OCI-LY3 (cell line): ENCODE data around the gene VEZT.

Source experiments
- H2AFZ ChIP-seq: fragments of 200-600, 300-600 bp; shearing (Covaris generic); 2 replicates; pipeline ENCODE4 v1.6.0; 2014; ENCODE audit warnings: antibody characterized with exemption, low read depth, low read length
- H3K27ac ChIP-seq: fragments of 200-600, 300-600 bp; sonication (generic); 2 replicates; pipeline ENCODE4 v1.5.1; 2014; ENCODE audit warnings: mild to moderate bottlenecking, low read length, moderate library complexity, mixed read lengths
- H3K27me3 ChIP-seq: fragments of 200-600, 300-600 bp; sonication (generic); 2 replicates; pipeline ENCODE4 v1.6.1; 2014; ENCODE audit warnings: low read depth, low read length, mixed read lengths
- H3K36me3 ChIP-seq: fragments of 200-600, 300-600 bp; sonication (generic); replicated peaks from 2 replicates; pipeline ENCODE3; 2014; ENCODE audit warnings: low read depth, low read length, mixed read lengths
- H3K4me1 ChIP-seq: fragments of 300-600, 200-600 bp; sonication (generic); 2 replicates; pipeline ENCODE4 v1.6.1; 2014; ENCODE audit warnings: low read length, mixed read lengths
- H3K4me2 ChIP-seq: fragments of 200-600, 300-600 bp; sonication (generic); 2 replicates; pipeline ENCODE4 v1.6.1; 2014; ENCODE audit warnings: low read length, mixed read lengths
- H3K4me3 ChIP-seq: fragments of 300-600, 200-600 bp; sonication (generic); 2 replicates; pipeline ENCODE4 v1.5.1; 2014; ENCODE audit warnings: antibody characterized with exemption, mild to moderate bottlenecking, low read length, moderate library complexity
- H3K79me2 ChIP-seq: fragments of 300-600, 200-600 bp; shearing (Covaris generic); 2 replicates; pipeline ENCODE4 v1.6.1; 2014; ENCODE audit warnings: mild to moderate bottlenecking, low read length, mixed read lengths
- H3K9ac ChIP-seq: fragments of 300-600, 200-600 bp; shearing (Covaris generic); 2 replicates; pipeline ENCODE4 v1.6.0; 2014; ENCODE audit warnings: mild to moderate bottlenecking, low read length, moderate library complexity
- H3K9me3 ChIP-seq: fragments of 200-600, 300-600 bp; shearing (Covaris generic); 2 replicates; pipeline ENCODE4 v1.6.1; 2014; ENCODE audit warnings: low read length, mixed read lengths; ENCODE audit not compliant: insufficient read depth
- H4K20me1 ChIP-seq: fragments of 200-600, 300-600 bp; sonication (generic); 2 replicates; pipeline ENCODE4 v1.6.1; 2016; ENCODE audit warnings: low read length, mixed read lengths; ENCODE audit not compliant: insufficient read depth
- EZH2phosphoT487 ChIP-seq: fragments of 200-600 bp; shearing (Covaris generic); IDR thresholded peaks from 2 replicates; pipeline ENCODE4 v1.6.1; 2018; ENCODE audit warnings: antibody characterized with exemption, mixed run types, low read depth
- TF ChIP-seq, protein P1 (sequence below): fragments of 200-600, 300-600 bp; sonication (generic); IDR thresholded peaks from 2 replicates; pipeline ENCODE4 v1.5.1; 2014; ENCODE audit warnings: antibody characterized with exemption, low read length, low read depth

The VEZT gene

DNA sequence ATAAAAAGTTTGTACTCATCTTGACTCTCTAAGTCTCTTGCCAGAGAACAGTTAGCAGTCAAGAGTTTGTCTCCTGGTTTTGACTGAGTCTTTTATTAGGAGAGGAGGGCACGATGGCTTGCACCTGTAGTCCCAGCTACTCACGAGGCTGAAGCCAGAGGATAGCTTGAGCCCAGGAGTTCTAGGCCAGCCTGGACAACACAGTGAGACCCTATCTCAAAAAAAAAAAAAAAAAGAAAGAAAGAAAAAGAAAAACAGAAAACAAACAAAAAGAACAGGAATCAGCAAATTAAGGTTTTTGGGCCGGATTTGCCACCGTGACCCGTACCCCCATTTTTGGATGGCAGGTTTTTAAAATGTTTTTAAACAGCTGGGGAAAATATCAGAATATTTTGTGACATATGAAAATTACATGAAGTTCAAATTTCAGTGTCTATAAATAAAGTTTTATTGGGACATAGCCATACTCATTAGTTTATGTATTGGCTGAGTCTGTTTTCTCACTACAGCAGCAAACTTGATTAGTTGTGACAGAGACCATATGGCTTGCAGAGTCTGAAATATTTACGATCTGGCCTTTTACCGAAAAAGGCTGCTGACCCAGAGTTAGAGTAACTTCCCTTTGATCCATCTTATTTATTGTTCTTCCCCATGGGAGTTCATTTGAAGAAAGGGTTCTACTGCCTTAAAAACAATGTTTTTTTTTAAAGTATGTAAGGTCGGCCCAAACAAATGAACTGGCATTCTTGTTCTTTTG, 31.2 kb downstream of the VEZT start:
- Histone ChIP-seq H4K20me1 (peaks cover 3% of the 10 kb centered on the region; the same call in 1 of the 2 replicates), H3K27ac (no peak overlapping the region), H3K79me2 (no peaks in the 10 kb centered on the region), H3K4me2 (no peak overlapping the region), H3K4me1 (no peaks in the 10 kb centered on the region), H3K36me3 (peaks cover 9% of the 10 kb centered on the region), H3K27me3 (no peaks in the 10 kb centered on the region), H3K4me3 (no peak overlapping the region), H3K9me3 (no peaks in the 10 kb centered on the region), H3K9ac (no peak overlapping the region), H2AFZ (no peak overlapping the region)
- no peak for TF ChIP-seq EZH2phosphoT487
- TF ChIP-seq, protein P1, sequence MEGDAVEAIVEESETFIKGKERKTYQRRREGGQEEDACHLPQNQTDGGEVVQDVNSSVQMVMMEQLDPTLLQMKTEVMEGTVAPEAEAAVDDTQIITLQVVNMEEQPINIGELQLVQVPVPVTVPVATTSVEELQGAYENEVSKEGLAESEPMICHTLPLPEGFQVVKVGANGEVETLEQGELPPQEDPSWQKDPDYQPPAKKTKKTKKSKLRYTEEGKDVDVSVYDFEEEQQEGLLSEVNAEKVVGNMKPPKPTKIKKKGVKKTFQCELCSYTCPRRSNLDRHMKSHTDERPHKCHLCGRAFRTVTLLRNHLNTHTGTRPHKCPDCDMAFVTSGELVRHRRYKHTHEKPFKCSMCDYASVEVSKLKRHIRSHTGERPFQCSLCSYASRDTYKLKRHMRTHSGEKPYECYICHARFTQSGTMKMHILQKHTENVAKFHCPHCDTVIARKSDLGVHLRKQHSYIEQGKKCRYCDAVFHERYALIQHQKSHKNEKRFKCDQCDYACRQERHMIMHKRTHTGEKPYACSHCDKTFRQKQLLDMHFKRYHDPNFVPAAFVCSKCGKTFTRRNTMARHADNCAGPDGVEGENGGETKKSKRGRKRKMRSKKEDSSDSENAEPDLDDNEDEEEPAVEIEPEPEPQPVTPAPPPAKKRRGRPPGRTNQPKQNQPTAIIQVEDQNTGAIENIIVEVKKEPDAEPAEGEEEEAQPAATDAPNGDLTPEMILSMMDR: no peak

DNA sequence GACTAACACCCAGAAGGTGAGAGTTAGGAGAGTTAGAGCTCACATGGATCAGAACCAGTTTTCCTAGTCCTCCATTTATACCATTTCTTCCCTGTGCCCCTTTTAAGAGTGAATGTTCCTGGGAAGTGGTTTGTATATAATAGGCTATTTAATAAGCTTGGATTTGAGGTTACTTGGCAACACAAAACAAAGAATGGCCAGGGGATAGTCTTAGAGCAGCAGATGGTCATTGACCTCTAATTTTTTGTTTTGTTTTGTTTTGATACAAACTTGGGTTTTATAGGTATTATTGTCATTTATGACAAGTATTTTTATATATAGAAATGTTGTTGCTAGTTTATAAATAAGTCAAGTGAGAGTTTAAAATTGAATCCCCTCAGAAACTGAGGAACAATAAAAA, 35.8 kb downstream of the VEZT start:
- Histone ChIP-seq H4K20me1 (peaks cover 3% of the 10 kb centered on the region; the same call in 1 of the 2 replicates), H2AFZ (no peak overlapping the region), H3K9me3 (no peaks in the 10 kb centered on the region), H3K4me1 (no peaks in the 10 kb centered on the region), H3K36me3 (peaks cover 13% of the 10 kb centered on the region), H3K4me2 (no peak overlapping the region), H3K27ac (no peak overlapping the region), H3K79me2 (no peaks in the 10 kb centered on the region), H3K4me3 (no peak overlapping the region), H3K27me3 (no peaks in the 10 kb centered on the region), H3K9ac (no peak overlapping the region)
- TF ChIP-seq, protein P1: no peak
- no peak for TF ChIP-seq EZH2phosphoT487

DNA sequence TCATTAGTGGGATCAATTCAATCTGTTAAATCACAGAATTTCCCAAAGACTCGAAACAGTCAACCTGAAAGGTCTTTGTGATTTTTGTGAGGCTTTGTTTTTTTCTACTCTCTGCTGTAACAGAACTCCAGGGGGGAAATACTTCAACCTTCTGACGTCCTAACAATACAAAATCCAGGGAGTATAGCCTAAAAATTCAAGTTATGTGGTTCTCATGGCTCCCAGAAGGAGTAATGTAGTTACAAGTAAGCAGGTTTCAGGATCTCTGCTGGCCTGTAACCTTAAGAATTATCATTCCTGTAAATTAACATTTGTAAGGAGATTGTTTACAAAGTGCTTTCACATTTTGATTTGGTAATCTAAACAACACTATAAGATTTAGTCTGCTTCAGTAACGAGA, 39.9 kb downstream of the VEZT start:
- Histone ChIP-seq H3K4me2 (no peak overlapping the region), H3K9ac (no peak overlapping the region), H3K9me3 (no peaks in the 10 kb centered on the region), H3K36me3 (peaks cover 9% of the 10 kb centered on the region), H4K20me1 (no peaks in the 10 kb centered on the region), H3K27me3 (no peaks in the 10 kb centered on the region), H3K4me3 (no peak overlapping the region), H3K79me2 (no peaks in the 10 kb centered on the region), H3K4me1 (no peaks in the 10 kb centered on the region), H2AFZ (no peak overlapping the region), H3K27ac (no peak overlapping the region)
- no peak for TF ChIP-seq EZH2phosphoT487
- TF ChIP-seq, protein P1: no peak

DNA sequence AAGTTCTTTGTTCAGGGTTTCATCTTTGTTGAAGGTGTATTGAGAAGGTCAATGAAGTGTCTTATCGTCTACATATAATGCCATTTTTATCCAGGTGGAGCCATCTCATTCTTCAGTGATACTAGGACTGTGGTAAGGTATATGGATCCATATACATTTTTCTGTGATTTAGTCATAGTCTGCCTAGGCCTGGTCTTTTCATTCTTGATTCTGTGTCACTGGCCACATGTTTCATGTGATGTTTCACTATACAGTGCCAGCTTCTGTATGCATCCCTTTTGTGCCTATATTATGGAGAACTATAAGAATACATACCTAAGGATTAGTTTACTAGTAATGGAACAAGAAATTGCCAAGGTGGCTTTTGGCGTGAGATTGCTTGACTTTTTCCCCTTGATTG, 40.5 kb downstream of the VEZT start:
- no peaks in the 10 kb centered on the region for H3K79me2 ChIP-seq
- H4K20me1 ChIP-seq: no peaks in the 10 kb centered on the region
- H3K4me3 ChIP-seq: no peak overlapping the region
- no peak overlapping the region for H3K27ac ChIP-seq
- TF ChIP-seq EZH2phosphoT487: no peak
- TF ChIP-seq, protein P1: no peak
- no peak overlapping the region for H3K4me2 ChIP-seq
- no peak overlapping the region for H2AFZ ChIP-seq
- no peaks in the 10 kb centered on the region for H3K27me3 ChIP-seq
- H3K4me1 ChIP-seq: no peaks in the 10 kb centered on the region
- no peak overlapping the region for H3K9ac ChIP-seq
- H3K36me3 ChIP-seq: peaks cover 7% of the 10 kb centered on the region
- no peaks in the 10 kb centered on the region for H3K9me3 ChIP-seq
